ENCODE measurements around the gene SLC12A7.

- TF ChIP-seq CTCF (IDR thresholded peaks at IDR 0.05) (no peak), POLR2A (IDR thresholded peaks at IDR 0.05) (no peak)
Measured at GRCh38 chr5:1095302-1095989, 16.4 kb downstream of the SLC12A7 start.

Measured in thyroid gland (tissue), 4 donors.